GM18517 (cell line): ENCODE data around the gene SEPTIN2.
"Not testable (repeated sequence)": the region's sequence is repeated elsewhere in the genome, so short reads cannot be mapped to it uniquely, and the experiment has no call there.

Experiments used
- ATAC-seq: cut with Tn5 transposase; IDR thresholded peaks from one replicate; pipeline ENCODE4 v1.9.1; 2021; ENCODE audit warnings: mild to moderate bottlenecking, moderate library complexity; ENCODE audit not compliant: unreplicated experiment

The SEPTIN2 gene

DNA sequence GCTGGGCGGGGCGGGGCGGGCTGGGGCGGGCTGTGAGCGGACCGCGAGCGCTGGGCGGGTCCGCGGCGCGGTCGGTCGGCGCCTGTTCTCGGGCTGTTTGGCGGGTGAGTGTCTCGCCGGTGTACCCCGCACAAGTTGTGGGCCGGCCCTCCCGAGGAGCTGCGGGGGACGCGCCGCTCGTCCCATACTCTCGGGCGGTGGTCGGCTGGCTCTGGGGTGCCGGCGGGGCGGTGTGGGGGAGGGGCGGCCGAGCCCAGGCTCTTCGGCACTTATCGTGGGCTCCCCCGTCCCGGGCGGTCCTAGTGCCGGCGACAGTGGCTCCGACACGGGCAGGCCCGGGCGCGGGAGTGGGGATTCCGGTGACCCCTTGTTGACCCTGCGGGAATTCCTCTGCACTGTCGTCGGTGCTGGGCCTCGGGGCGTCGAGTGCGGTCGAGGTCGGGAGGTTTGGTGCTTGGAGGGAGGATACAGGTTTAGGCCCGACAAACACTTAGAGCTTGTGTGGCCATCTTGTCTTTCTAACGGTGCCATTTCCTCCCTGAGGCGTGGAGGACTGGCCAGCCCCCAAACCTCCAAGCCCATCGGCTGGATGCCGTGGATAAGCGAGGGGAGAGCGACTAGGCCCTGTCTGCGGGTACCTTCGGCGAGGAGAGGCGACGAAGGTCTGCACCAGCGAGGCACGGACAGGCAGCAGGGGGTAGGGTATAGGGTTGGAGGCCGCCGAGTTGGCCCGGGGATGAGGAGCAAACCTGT, at the start of gene SEPTIN2:
Gene SEPTIN2 (plus strand): TSS at position 47 of the 753 bp plus-strand sequence. CDS start 8,308 bp downstream, outside the sequence.
- peak; percentile 33 for ATAC-seq

DNA sequence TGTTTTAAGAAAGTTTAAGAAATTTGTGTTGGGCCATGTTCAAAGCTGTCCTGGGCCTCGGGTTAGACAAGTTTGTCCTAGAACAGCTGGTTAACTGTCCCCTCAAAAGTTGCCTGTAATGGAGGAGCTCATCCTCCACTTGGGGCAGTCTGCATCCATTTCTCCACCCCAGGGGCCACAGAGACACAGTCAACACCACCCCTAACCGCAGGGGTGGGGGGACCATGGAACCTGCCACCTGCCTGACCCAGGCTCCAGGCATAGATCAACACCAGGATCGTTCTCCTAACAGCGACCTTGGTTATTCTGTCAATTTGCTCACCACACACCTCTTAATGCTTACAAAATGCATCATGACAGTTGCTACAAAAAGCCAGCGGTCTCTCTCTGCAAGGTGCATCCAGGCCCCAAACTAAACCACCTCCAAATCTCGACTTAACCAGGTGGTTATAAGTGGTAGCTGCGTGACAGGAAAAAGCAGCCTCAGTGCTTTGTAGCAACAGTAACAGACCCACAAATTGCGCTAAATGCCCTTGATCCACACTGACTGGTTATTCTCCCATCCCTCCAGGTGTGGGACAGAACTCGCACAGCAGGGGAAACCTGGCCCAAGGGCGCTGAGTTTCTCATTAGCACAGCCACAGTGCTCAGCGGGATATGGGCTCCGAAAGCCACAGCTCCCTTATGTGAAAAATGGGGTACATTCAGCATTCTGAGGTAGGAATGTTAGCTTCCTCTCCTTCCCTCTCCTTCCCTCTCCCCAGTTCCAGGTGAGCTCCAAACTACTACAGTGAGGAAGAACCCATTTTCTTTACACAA, 48.3 kb upstream of the SEPTIN2 start:
- no peak for ATAC-seq

DNA sequence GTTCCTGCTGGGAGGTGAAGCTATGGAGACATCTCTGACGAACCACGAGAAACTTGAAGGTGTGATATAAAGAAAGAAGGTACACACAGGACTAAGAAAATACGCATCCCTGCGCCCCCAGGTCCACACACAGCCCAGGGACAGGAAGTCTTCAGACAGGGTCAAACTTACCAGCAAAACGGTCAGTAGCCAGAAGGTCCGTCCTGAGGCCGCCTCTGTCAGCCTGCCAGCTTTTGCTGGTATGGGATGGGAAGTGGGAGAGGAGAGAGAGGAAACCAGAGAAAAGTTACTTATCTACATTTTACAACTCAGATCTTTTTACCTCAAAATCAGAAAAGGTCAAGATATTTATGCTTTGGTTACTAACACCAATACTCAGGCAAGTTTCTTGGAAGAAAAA, 47.4 kb upstream of the SEPTIN2 start:
- no peak for ATAC-seq

DNA sequence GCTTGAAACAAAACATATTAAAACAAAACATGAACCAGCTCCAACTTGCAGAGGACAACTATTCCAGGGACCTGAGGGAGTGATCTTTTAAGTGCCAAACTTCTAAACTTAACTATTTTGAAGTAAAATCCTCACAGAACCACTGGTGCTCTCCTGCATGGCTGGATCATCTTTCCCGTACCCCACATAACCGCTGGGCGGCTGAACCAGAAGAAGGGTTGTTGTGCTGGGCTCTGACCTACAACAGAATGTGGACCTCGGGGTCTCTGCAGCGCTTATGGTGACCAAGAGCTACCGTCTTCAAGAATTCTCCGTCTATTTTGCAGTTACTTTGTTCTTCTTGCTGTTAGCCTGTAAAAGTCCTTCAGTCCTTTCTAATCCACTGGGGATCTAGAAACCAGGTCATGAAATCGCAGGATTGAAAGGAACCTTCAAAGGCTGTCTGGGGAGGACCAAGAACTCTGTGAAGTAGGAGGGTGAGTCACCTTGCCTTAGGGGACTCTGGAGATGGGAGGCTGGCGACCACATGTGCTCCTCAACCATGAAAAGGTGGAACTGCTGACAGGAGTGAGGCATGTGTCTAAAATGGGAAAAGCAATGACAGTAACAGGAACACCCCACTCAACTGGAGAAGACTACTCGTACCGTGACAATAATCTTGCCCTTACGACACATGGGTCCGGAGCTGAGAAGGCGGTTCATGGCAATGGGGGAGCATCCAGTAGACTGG, 46.8 kb upstream of the SEPTIN2 start:
- ATAC-seq: no peak

DNA sequence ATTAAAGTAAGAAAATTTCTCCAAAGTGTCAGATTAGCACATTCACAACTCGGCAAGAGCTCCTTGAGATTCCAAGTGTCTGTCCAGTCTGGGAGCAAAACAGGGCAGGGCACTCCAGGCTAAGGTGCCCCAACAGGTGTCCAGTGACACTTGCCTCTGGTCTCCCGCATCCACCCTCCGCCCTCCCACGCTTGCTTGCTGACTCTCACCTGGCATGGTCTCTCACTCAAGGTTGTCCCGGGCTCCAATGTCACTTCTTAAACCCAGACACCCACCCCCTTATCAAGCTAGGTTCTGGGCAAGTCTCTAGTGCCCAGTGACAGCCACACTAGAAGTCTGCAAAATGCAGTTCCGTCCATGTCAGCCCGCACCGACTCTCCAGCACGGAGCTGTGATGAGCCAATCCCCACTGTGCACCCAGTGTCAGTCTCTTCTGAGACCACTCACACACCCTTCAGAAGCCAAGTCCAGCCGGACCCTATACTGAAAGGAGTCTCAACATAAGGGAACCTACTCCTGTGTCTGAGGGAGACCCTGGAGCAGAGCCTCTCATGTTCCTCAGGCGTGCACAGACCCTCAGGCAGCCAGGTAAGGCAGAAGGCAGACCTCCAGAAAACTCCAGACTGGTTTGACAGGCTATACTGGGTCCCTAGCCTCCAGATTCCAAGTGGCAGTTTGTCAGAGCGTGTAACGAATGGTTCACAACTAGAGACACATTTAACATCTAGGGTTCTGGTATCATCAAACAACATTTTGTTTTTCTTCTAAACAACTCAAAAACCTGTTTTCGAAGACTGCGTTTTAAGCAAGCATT, 45.8 kb upstream of the SEPTIN2 start:
- no peak for ATAC-seq

DNA sequence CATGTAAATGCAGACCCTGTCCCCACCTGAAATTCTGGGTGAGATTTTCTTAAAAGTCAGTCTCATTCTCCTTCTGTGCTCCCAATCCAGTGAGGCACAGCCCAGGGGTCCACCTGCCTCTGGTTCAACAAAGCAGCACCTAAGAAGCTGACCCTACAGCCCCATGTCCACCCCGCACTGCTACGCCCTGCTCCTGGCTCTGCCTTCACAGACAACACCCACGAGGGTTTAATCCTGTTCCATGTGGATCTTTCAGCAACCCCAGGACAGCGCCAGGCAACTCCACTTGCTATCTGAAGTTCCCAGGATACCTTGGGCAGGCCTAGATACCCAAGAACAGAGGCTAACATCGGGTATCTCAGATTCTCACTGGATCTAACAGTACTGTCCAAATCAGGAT, 45.2 kb upstream of the SEPTIN2 start:
- ATAC-seq: no peak

DNA sequence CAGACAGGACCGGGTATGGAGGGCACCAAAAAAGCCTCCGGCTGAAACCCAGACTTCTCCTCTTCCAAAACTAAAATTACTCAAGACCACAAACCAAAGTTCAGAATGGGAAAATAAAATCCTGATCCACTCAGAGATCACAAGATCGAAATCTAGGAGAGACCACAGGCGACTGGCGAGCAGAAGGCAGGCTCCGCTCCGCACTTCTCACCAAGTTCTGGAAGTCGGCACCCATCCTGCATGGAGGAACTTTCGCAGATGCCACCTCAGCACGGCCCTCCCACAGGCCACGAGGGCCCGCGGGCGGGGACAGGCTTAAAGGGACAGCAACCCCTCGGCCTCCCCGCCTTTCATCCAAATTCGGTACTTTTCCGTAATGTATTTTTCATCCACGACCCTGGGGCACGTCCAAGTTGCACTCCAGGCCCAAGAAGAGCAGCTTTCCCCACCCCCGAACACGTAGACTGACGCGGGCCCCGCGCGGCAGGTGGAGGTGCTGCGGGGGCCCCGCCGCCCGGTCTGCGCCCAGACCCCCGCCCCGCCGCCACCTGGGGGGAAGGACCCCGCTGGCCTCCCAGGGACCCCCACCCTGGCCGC, 43.9 kb upstream of the SEPTIN2 start:
- no peak for ATAC-seq

DNA sequence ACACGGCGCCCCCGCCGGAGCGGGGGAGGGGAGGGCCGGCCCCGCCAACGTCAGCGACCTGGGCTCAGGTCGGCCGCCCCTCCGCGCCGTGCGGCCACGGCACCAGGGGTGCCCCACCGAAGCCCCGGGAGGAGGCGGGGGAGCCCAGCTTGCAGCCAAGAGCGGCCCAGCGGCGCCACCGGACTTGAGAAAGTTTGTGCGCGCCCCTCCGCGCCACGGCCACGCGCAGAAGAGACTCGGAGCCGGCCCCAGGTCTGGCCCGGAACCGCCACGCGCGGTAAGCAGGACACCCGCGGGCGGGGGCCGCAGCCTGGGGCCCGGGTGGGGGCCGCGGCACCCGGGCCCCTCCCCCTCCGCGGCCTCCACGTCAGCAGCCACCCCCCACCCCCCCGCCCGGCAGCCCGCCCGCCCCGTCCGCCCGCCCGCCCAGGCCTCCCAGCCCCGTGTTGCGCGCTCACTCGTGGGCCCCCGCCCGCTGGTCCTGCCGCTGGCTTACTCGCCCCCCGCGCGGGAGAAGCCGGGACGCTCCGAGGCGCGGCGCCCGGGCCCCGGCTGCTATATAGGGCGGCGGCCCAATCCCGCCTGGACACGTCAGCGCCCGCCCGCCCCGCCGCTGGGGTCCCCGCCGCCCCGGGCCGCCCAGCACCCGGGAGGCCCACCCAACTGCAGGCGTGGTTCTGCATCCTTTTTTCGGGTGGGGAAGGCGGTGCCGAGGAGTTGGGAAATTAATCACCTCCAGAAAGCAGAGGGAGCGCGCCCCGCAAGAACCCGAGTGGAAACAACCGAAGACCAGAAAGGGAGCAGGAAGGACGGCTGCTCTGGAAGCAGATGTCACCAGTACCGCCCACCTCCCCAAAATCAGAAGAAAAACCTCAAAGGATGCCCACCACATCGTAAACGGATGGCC, 43.2 kb upstream of the SEPTIN2 start:
- no peak for ATAC-seq

DNA sequence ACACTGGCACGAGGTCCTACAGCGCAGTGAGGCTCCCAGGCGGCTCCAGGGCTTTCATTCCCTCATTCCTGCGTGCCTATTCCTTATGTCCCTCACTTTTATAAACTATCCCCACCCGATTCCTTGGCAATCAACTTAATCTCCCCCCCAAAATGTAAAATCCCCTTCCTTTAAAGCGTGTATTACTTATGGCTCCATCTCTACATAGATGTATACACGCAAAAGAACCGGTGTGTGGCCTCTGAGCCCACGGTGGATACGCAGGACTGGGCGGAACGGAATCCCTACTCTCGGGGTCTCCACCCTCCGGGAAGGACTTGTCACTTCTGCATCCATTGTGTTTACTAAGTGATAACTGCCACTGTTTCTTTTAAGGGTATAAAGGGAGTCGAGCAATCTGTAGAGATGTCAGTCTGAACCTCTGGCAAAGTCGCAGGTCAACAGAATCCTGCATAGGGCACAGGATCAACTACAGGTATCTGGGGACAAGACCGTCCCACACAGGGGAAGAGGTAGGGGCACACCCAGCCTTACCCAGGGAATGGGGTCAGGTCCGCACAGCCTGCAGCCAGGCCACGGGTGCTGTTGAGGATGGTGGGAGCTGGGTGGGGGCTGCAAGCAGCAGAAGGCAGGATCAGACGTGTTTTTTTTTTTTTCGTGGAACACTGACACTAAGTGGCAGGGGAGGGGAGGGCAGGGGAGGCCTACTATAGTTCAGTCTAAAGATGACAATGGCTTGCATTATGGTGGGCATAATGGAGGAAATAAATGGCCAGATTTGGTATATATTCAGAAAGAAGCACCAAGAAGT, 42.3 kb upstream of the SEPTIN2 start:
- ATAC-seq: no peak

- ATAC-seq: no peak
Observed at GRCh38 chr2:241274127-241274526, 41.6 kb upstream of the SEPTIN2 start.

GRCh38 chr2:241275504-241275903, 40.2 kb upstream of the SEPTIN2 start:
- ATAC-seq: no peak

DNA sequence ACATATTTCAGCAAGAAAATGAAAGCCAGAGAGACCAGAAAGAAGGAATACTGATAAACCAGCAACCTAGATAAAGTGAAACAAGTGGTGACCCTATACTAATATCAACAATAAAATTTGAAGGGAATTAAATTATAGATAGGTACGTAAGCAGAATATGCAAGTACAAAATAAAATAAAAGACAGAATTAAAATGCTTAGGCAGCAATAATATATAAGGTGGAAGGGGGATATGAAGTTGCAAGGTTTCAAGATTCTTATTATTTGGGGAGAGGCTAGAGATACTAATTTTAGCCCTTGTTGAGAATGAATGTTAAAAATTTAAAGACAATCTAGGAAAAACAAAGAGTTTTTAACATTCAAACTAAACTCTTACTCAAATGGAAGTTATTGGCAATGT, 39.8 kb upstream of the SEPTIN2 start:
- no peak for ATAC-seq

DNA sequence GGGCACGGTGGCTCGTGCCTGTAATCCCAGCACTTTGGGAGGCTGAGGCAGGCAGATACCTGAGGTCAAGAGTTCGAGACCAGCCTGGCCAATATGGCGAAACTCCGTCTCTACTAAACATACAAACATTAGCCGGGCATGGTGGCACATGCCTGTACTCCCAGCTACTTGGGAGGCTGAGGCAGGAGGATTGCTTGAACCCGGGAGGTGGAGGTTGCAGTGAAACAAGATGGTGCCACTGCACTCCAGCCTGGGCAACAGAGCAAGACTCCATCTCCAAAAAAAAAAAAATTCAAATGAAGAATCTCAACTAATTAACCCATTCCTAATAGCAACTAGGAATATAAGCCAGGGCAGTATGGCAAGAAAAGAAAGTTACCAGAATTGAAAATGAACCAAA, 37.4 kb upstream of the SEPTIN2 start:
- ATAC-seq: not testable (repeated sequence)

GRCh38 chr2:241279413-241279812, 36.3 kb upstream of the SEPTIN2 start:
- ATAC-seq: no peak

- no peak for ATAC-seq
Observed at GRCh38 chr2:241279828-241280227, 35.9 kb upstream of the SEPTIN2 start.

DNA sequence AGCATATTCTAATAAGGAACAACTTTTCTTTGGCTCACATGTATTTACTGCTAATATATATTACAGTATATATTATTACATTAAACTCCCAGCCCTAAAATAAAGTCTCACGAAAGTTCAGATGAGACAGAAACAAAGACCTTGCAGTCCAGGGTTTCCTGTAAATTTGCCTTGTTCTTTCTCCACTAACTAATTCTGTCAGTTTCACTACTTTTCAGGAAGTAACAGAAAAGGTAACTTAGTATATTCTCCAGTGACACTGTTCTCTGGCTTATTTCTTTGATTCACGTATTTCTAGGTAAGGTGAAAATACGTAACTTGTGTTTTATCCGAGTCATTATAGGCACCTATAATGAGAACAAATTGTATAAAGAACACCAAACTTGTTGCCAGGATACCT, 35.4 kb upstream of the SEPTIN2 start:
- ATAC-seq: no peak

GRCh38 chr2:241282555-241282954, 33.2 kb upstream of the SEPTIN2 start:
- no peak for ATAC-seq

DNA sequence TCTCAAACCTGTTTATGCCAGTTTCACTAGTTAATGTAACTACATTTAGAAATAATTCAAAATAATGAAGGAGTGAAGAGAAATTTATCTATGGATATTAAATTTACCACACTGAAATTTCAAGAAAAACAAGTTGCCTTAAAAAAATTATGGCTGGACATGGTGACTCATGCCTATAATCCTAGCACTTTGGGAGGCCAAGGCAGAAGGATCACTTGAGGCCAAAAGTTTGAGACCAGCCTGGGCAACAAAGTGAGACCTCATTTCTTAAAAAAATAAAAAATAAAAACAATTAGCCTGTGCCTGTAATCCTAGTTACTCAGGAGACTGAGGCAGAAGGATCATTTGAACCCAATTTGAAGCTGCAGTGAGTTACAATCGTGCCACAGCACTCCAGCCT, 30.1 kb upstream of the SEPTIN2 start:
- ATAC-seq: no peak
